ENCODE data around the gene ZFP36L1.

ZFP36L1 gene

DNA sequence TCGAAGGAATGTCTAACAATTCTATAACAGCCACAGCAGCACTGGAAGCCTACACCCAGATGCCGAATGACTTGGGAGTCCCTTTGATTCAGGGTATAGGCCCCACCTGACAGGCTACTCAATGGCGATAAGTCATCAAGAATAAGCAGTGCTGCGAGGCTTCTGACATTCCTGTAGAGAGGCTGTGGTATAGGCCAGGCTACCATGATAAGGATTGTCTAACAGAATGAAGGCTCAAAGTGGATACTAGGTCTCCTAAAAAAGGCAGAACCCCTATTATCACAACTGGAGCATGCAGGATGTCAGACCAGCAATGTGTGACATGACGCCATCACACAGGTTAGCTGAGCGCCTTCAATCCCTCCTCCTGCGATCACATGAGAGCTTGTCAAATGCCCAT is 53.2 kb downstream of the ZFP36L1 start:
- no peak for DNase-seq

DNA sequence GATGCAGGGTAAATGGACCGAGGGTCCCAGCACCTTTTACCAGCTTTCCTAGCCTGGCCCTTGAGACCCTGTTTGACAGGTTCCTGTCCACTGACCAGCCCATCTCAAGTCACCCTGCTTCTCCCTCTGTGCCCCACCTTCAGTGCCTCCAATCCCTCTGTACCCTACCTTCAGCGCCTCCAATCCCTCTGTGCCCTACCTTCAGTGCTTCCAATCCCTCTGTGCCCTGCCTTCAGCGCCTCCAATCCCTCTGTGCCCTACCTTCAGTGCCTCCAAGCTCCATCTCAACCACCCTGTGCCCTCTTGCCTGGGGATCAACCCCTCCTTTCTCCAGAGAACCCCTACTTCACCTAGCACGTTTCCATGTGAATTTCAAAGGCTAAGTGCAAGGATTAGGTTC is 54.3 kb downstream of the ZFP36L1 start:
- no peak for DNase-seq

Data from right kidney (tissue), 1 donor.